ENCODE results near the gene CTU2. TPM values are rescaled to one million over a fixed set of nuclear protein-coding genes. Genes with fewer than 3 reads are reported as not detected.

CTU2 gene
- total RNA-seq, 1 donor from 2014 or later, result 32.1 TPM

- H3K27me3 Mint-ChIP-seq (ENCODE audit: low read depth), result no peaks in the 10 kb centered on the region
- H3K27ac Mint-ChIP-seq (ENCODE audit: unreplicated experiment), result no peak overlapping the region
- peaks cover 3% of the 10 kb centered on the region for H3K4me1 Mint-ChIP-seq
- no peak for DNase-seq (ENCODE audit: low read depth, low spot score)
- TF ChIP-seq, protein P1, sequence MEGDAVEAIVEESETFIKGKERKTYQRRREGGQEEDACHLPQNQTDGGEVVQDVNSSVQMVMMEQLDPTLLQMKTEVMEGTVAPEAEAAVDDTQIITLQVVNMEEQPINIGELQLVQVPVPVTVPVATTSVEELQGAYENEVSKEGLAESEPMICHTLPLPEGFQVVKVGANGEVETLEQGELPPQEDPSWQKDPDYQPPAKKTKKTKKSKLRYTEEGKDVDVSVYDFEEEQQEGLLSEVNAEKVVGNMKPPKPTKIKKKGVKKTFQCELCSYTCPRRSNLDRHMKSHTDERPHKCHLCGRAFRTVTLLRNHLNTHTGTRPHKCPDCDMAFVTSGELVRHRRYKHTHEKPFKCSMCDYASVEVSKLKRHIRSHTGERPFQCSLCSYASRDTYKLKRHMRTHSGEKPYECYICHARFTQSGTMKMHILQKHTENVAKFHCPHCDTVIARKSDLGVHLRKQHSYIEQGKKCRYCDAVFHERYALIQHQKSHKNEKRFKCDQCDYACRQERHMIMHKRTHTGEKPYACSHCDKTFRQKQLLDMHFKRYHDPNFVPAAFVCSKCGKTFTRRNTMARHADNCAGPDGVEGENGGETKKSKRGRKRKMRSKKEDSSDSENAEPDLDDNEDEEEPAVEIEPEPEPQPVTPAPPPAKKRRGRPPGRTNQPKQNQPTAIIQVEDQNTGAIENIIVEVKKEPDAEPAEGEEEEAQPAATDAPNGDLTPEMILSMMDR (conservative IDR thresholded peaks at IDR 0.05), result no peak
- H3K4me3 Mint-ChIP-seq, result no peak overlapping the region
- no peaks in the 10 kb centered on the region for H3K9me3 Mint-ChIP-seq
- H3K36me3 Mint-ChIP-seq (ENCODE audit: low read depth), result no peaks in the 10 kb centered on the region
Observed at GRCh38 chr16:88699180-88699579, 7.1 kb upstream of the CTU2 start.

DNA sequence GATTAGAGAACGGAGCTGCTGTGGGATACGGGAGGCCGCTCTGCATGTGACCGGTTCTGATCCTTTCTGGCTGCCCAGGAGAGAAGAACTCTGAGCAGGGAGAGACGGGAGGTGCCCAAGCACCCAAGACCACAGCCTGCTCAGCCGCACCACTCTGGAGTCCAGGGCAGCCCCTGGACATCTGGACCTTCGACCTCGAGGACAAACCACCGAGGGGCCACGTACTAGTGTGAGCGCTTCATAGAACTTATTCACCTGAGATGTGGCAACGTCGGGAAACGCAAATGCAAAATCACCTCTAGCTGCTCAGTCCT lies 6.0 kb upstream of the CTU2 start:
- TF ChIP-seq, protein P1 (conservative IDR thresholded peaks at IDR 0.05), result no peak
- Mint-ChIP-seq H3K36me3 (ENCODE audit: low read depth) (no peaks in the 10 kb centered on the region), H3K4me1 (peaks cover 8% of the 10 kb centered on the region), H3K27me3 (ENCODE audit: low read depth) (no peaks in the 10 kb centered on the region), H3K9me3 (no peaks in the 10 kb centered on the region), H3K27ac (ENCODE audit: unreplicated experiment) (no peak overlapping the region), H3K4me3 (no peak overlapping the region)
- DNase-seq (ENCODE audit: low read depth, low spot score), result no peak

DNA sequence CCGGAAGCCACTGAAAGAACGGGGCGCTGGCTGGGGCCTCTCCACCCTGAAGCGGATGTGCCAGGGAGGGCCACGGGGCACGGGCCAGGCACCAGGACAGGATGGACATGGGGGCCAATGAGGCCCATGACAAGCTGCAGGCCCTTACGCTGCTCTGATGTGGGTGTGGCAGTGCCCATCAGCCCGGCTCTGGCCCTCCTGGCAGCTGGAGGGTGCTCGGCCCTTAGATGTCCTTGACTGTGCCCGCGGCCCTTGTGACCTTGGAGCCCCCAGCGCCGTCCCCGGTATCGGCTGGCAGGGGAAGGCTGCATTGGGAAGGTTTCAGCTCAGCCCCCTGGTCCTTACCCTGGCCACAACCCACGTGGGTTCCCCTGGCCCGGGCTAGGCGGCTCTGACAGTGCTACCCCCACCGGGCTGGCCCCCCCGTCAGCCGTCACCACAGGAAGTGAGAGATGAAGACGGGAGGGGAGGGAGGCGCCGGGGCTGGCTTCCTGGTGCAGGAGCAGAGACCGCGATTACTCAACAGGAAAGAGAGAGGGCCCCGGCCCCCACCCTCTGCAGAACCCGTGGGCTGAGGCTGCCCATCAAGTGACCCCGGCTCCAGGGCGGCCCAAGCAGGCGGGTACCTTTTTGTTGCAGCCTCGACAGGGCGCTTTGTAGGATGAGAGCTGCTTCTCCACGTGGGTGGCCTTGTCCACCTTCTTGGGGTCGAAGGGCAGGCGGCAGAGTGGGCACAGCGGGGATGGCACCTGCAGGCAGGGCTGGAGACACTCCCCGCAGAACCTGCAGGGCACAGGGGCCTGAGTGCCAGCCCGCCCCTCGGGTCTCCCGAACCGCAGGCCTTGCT lies 5.4 kb upstream of the CTU2 start:
- Mint-ChIP-seq H3K27ac (ENCODE audit: unreplicated experiment) (no peak overlapping the region), H3K36me3 (ENCODE audit: low read depth) (no peaks in the 10 kb centered on the region), H3K27me3 (ENCODE audit: low read depth) (no peaks in the 10 kb centered on the region), H3K4me3 (no peak overlapping the region), H3K9me3 (no peaks in the 10 kb centered on the region), H3K4me1 (peaks cover 11% of the 10 kb centered on the region)
- no peak for DNase-seq (ENCODE audit: low read depth, low spot score)
- TF ChIP-seq, protein P1 (conservative IDR thresholded peaks at IDR 0.05), result no peak

DNA sequence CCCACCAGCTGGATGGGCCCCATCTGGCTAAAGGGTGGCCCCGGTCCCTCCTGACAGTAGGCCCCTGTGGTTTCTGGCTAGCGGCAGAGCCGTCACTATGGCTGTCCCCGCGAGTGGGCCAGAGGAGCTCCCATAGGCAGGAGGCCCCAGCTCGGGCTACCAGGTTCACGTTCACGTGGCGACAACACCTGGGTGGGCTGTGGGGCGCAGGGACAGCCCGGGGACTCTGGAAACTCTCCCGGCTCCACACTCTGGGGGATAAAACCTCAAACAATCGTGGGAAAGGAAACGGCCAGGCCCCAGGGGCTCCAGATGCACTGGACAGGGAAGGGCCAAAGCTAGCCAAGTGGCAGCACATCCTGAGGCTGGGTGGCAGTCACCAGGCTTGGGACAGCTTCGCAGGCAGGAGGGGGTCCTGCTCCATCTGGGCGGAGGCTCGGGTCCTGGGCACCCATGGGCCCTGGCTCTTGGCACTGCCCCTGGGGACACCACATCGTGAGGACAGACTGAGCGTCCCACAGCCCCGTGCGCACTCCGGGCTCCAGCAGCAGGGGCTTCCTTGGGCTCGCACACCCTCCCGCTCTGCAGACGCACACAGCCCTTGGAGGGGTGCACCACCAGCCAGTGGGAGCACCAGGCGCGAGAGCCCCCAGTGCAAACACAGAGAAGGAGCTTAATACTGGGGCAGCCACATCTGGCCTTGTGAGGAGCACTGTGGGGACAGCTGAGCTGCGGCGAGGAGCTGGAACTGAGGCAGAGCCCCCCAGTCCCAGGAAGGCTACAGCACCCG lies 4.5 kb upstream of the CTU2 start:
- H3K9me3 Mint-ChIP-seq, result no peaks in the 10 kb centered on the region
- H3K27me3 Mint-ChIP-seq (ENCODE audit: low read depth), result no peaks in the 10 kb centered on the region
- TF ChIP-seq, protein P1 (conservative IDR thresholded peaks at IDR 0.05), result no peak
- no peak overlapping the region for H3K27ac Mint-ChIP-seq (ENCODE audit: unreplicated experiment)
- no peak for DNase-seq (ENCODE audit: low read depth, low spot score)
- H3K36me3 Mint-ChIP-seq (ENCODE audit: low read depth), result no peaks in the 10 kb centered on the region
- H3K4me1 Mint-ChIP-seq, result peaks cover 11% of the 10 kb centered on the region
- H3K4me3 Mint-ChIP-seq, result no peak overlapping the region

- Mint-ChIP-seq H3K4me3 (peak overlapping the region; percentile 83), H3K27me3 (ENCODE audit: low read depth) (no peaks in the 10 kb centered on the region), H3K4me1 (peaks cover 18% of the 10 kb centered on the region), H3K27ac (ENCODE audit: unreplicated experiment) (no peak overlapping the region), H3K36me3 (ENCODE audit: low read depth) (no peaks in the 10 kb centered on the region), H3K9me3 (no peaks in the 10 kb centered on the region)
- TF ChIP-seq, protein P1 (conservative IDR thresholded peaks at IDR 0.05), result no peak
- no peak for DNase-seq (ENCODE audit: low read depth, low spot score)
Observed at GRCh38 chr16:88702371-88703210, 3.7 kb upstream of the CTU2 start.
